ENCODE data around the gene PACS2.

PACS2 gene

DNA sequence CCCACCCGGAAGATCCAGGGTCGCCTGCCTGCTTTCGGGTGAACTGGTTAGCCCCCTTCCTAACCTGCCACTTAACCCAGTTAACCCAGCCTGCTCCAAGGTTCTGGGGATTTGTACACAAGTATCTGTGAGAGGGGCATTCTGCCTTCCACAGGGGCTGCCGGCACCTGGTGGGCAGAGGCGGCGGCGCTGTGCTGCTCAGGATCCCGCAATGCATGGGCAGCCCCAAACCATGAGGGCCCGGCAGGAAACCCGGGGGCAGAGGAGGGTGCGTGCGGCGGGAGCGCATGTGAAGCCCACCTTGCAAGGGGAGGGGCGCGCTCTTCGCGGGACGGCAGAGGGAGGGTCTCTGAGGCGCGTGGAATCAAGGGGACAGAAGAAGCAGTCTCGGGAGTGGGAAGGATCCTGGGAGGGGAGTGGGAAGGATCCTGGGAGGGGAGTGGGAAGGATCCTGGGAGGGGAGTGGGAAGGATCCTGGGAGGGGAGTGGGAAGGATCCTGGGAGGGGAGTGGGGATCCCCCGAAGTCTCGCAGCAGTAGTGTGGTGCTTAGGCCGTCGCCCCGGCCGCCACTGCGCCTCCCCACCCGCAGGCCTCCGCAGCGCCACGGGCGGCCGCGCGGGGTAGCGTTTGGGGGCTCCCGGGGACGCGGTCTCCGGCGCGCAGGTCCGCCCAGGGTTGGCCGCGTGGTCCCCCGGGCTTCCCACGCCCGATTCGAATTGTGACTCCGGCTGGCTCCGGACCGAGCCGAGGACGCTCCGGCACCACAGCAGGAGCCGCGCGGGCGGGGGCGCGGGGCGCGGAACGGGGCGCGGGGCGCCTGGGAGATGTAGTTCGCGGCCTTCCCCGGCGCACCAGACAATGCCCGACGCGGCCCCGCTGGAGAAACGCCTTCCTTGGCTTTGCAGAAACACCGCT is 100.2 kb downstream of the PACS2 start:
- peak; percentile 33 for FAIRE-seq
- DNase-seq (ENCODE audit: extremely low spot score, insufficient read length, low read depth) = no peak

DNA sequence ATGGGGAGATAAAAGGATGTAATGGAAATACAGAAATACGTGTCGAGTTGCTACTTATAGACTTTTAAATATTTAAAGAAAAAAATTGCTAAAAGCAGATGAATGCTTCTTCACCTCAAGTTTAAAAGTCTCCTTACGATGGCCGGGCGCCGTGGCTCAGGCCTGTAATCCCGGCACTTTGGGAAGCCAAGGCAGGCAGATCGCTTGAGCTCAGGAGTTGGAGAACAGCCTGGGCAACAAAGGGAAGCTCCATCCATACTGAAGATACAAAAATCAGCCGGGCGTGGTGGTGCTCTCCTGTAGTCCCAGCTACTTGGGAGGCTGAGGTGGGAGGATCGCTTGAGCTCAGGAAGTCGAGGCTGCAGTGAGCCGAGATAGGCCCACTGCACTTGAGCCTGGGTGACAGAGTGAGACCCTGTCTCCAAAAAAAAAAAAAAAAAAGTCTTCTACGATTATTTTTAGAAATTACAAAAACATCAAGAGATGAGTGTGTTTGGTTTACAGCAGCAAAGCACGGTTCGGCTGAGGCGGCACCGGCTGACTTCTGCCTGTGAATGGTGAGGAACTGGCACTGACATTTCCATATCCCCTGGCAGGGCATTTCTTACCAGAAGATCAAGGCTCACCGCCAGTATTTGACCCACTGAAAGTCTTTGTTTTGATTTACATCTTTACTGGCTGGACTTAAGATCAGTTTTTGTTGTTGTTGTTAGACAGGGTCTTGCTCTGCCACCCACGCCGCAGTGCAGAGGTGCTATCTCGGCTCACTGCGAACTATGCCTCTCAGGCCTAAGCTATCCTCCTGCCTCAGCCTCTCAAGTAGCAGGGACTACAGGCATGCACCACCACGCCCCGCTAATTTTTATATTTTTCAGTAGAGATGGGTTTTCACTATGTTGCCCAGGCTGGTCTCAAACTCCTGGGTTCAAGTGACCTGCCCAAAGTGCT is 101.2 kb downstream of the PACS2 start:
- DNase-seq (ENCODE audit: extremely low spot score, insufficient read length, low read depth) (no peak), FAIRE-seq (no peak)

DNA sequence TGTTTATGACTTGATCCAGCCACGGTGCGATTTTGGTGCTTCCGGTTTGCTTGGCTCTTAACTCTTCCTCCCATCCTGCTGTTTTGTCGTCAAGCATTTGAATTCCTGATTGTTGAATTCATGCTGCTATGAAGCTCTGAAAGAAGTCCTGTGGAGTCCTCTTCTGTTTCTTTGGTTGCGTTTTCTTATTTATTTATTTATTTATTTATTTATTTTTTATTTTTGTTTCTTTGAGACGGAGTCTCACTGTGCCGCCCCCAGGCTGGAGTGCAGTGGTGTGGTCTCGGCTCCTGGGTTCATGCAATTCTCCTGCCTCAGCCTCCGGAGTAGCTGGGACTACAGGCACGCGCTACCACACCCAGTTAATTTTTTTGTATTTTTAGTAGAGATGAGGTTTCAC is 102.1 kb downstream of the PACS2 start:
- no peak for FAIRE-seq
- no peak for DNase-seq (ENCODE audit: extremely low spot score, insufficient read length, low read depth)

DNA sequence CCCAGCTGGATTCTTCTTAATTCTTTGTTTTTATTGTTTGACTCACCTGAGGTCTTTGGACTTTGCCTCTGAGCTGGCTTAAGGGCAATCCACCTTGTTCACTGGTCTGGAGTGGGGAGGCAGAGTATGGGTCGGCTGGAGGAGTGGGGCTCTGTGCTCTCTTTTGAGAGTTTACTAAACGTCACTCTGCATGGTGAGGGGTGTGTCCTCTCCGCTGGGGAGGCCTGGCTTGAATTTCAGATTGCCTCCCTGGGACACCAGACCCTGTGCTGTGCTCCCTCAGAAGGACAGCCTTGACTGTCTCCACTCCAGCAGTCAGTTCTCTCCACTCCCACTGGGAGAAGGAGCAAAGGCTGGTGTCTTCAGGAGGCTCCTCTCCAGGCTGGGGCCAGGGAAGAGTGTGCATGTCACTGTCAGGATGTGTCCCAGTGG is 103.2 kb downstream of the PACS2 start:
- DNase-seq (ENCODE audit: extremely low spot score, insufficient read length, low read depth) (no peak), FAIRE-seq (no peak)

DNA sequence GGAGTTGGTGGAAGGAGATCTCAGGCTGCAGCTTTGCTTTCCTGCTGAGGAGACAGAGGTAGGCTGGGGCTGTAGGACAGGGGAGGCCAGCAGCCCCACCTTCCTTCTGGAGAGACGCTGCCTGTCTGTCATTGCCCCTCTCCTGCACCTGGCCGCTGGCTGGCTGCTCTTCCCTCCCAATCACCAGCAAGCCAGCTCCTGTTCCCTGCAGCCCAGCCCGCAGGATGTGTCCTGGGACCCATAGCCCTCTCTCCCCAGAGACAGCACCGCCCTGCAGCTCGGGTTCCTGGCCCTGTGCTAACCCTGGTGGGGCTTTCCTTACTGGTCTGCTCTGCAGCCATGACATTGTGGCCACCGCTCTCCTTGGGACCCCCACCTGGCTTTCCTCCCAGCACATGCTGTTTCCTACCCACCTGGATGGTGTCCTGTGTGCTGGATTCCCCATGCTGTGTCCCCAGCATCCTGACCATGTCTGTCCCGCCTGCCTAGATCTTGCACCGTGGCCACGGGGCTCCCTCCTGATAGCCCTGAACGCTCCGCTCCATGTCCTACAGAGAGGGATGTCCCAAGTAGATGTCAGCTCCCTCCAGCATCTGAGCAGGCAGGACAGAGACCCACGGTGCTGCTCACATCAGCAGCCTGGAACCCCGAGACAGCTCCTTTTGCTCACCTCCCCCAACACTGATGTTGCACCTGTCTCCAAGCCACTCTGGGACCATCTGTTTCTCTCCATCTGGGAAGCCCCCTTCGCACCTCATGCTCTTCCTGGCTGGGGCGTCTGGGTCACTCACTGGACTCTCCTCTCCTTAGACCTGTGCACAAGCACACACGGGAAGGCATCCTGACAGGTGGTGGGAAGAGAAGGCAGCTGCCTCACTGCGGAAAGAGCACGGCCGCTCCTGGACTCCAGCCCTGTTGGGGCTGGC is 104.0 kb downstream of the PACS2 start:
- FAIRE-seq = no peak

DNA sequence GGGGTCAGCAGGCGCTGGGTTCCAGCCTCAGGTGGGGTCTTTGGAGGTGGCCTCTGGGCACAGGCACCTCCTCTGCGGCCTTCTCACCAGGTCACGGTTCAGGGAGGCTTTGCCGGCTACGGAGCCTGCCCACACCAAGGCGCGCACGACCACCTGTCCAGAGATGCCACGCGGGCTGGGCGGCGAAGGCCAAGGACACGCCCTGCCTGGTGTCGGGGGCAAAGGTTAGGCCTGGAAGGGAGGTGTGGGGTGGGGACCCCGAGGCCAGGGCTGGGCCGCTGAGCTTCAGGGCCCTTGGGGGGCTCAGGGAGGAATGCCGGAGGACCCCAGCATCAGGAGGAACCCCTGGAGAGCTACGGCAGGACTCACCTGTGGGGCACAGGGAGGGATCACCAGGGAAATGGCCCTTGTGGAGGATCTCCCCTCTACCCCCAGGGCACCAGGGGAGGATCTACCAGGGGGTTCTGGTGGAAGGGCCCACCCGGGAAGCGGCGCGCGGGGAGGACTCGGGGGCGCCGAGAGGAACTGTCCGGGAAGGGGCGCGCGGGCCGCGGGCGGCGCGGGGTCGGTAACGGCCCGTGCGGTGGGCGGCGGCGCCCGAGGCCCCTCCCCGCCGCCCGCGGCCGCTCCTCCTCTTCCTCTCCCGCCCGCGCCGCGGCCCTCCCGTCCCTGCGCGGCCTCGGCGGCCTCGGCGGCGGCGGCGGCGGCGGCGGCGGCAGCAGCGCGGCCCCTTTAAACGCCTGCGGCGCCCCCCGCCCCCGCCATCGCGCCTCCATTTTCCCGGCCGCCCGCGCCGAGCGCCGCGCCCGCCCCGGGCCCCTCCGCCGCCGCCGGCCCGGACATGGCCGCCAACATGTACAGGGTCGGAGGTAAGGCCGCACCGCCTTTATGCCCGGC is 104.9 kb downstream of the PACS2 start, which contains the start of gene MTA1:
Gene MTA1, plus strand, starts transcription at position 633 of the 897 bp plus-strand sequence. Its CDS starts 209 bp downstream, at position 842.
- FAIRE-seq (no peak), DNase-seq (ENCODE audit: extremely low spot score, insufficient read length, low read depth) (peak; percentile 73)

More for the DNA sequence above, 104.0 kb downstream of the PACS2 start:
- no peak for DNase-seq (ENCODE audit: extremely low spot score, insufficient read length, low read depth)

DNA sequence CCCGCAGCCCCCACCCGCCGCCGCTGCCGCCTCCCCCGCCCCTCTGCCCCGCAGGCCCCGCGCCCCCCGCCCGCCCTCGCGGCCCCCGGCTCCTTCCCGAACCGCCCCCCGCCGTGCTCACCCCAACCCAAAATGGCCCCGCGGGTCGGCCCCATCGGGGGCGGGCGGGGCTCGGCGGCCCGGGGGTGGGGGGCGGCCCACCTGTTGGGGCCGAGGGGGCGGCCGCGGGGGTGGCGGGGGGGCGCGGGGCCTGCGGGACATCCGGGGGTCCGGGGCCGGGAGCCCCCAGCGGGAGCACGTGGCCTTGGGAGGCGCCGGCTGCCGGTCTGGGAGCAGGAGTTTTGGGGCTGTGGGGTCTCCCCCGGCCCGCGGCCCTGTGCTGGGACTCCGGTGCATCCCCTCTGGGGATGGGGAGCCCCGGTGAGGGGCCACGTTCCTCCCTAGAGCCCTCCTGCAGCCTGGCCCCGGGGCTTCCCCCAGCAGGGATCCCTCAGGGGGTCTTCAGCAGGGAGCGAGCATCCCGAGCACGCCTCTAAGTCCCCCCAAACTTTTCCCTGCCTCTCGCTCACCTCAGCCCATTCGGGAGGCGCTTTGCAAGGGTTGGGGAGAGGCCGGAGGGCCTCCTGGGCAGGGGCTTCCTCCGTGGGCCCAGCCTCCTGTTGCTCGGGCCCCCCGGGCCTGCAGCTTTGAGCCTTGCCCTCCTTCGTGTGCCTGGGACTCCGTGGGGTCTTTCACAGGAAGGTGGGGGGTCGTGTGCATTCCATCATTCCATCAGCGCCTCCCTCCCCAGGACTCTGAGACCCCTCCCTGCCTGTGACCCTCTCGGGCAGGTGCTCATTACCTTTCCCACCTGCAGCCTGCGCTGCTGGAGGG is 105.8 kb downstream of the PACS2 start:
- FAIRE-seq (peak; percentile 18), DNase-seq (ENCODE audit: extremely low spot score, insufficient read length, low read depth) (no peak)

DNA sequence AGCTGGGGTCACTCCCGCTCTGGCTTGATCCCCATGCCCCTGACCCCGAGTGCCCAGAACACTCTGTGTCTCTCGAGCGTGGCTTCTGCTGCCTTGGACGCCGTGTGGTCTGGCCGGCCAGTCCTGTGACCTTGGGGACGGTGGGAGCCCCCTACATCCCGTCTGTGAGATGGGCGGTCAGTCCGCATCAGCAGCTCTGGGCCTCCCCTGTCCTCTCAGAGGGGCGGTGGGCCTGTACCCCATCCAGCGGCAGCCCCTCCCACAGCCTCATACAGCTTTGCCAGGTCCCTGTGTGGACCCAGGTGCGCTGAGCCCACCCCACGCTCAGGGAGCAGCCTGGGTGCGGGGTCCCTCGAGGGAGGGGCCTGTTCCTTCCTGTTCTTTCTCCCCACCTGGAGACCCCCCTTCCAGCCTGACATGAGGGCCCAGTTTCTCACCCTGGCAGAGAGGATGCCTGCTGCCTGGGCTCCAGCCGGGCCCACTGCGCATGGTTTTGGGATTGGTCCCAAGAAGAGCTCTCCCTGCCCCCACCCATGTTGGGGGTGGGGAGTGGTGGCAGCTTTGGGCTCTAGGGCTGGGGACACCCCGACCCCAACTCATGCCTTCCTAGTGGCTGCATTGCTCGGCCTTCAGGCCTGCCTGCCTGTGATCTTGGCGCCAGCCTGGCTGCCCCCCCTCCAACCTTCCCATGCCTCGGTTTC is 106.6 kb downstream of the PACS2 start:
- FAIRE-seq = no peak

DNA sequence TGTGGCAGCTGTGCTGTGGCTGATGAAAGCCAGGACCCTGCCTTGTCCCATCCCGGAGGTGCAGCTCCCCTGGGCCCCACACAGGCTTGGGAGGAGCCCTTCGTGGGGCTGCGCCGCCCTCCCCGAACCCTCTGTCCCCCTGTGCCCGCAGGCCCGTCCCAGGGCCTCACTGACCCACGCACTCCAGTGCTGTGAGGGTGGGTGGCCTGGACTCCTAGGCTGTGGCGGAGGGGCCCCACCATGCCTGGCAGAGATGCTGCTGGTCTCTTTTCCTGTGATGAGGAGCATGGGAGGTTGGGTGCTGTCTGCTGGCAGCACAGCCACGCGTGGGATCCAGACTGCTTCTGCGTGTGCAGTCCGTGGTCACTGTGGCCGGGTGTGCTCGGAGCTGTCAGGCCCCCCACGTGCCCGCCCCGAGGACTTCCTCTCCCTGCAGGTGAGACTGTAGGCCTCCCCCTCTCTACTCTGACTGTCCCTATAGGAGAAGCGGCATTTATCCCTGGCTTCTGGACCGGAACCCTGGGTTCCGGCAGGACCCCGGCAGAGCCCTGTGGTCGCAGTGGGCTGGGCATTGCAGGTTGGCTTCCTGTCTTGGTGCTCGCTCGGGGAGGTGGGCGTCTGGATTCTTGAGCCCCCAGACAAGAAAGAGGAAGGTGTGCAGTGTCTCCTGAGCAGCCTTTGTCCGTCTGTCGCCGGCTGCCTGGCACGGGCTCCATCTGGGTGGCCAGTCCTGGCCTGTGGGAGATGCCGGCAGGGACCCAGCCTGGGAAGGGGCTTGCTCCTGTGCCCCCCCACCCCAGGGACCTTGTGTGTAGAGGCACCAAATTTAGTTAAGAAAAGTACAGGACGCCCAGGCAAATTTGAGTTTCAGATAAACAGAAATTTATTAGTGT is 107.4 kb downstream of the PACS2 start:
- no peak for FAIRE-seq
- no peak for DNase-seq (ENCODE audit: extremely low spot score, insufficient read length, low read depth)

More for the DNA sequence above, 106.6 kb downstream of the PACS2 start:
- no peak for DNase-seq (ENCODE audit: extremely low spot score, insufficient read length, low read depth)

DNA sequence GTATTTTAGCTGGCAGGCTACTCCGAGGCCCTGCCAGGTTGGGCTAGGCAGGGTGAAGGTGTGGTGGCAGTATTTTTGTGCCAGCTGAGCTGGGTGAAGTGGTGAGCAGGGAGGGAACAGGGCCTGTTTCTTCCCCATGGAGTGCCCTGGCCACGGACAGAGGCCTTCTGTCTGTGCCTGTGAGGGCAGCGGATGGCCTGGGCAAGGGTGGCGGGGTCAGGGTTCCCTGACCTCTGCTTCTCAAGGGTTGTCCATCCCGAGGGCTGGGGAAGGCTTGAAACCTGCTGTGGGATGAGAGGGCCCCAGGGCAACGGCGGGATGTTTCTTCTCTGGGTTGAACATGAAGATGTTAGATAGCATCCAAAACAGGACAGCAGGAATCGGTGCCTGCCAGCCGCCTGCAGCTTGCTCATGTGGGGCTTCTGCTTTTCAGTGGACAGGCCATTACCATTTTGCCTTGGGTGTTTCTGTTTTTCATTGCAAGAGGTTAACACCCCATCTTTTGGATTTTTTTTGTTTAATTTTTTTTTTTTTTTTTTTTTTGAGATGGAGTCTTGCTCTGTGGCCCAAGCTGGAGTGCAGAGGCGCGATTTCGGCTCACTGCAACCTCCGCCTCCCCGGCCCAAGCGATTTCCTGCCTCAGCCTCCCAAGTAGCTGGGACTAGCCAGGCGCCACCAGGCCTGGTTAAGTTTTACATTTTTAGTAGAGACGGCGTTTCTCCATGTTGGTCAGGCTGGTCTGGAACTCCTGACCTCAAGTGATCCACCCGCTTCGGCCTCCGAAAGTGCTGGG is 108.3 kb downstream of the PACS2 start:
- no peak for DNase-seq (ENCODE audit: extremely low spot score, insufficient read length, low read depth)
- no peak for FAIRE-seq

DNA sequence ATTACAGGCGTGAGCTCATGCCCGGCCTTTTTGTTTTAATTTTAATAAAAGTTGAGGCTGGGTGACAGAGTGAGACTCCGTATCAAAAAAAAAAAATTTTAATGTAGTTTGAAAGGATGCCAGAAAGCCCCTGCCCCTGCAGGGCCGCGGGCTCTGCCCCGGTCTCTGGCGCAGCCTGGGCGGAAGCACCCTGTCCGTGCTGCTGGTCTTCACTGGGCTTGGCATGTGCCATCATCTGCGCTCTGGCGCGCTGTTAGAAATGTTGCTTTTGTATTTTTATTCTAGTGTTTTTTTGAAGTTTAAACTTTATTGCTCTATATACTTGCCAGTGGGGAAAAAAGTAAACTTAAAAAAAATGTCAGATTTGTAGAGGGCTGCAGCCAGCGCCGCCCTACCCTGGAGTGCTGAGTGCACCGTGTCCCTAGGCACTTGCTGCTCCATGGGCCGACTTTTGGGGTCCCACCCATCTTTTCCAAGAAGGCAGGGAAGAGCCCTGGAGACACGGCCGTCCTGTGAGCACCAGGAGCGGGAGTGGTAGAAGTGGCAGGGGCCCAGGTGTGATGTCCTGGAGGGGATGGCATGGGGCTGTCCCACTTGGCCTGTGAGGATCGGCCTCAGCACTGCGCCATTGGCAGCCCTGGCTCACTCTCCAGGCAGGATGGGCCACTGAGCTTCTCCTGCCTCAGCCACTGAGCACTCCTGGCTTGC is 109.1 kb downstream of the PACS2 start:
- DNase-seq (ENCODE audit: extremely low spot score, insufficient read length, low read depth) = no peak
- FAIRE-seq = no peak

DNA sequence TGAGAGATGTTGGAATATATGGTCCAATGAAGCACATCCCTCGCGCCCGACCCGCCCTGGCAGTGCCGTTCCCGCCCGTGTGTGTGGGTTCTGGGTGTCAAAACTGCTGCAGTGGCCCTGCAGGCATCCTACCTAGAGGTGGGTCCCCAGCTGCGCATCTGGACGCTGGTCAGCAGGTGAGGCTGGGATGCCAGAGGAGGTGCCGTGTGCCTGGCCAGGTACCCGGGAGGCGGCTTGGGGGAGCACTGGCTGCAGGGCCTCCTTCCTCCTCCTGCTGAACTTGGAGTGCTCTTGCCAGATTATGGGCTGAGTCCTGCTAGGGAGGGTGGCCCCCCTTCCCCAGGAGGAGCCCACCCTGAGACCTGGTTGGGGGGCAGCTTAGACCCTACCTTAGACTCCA is 110.3 kb downstream of the PACS2 start:
- DNase-seq (ENCODE audit: extremely low spot score, insufficient read length, low read depth) (no peak), FAIRE-seq (no peak)

DNA sequence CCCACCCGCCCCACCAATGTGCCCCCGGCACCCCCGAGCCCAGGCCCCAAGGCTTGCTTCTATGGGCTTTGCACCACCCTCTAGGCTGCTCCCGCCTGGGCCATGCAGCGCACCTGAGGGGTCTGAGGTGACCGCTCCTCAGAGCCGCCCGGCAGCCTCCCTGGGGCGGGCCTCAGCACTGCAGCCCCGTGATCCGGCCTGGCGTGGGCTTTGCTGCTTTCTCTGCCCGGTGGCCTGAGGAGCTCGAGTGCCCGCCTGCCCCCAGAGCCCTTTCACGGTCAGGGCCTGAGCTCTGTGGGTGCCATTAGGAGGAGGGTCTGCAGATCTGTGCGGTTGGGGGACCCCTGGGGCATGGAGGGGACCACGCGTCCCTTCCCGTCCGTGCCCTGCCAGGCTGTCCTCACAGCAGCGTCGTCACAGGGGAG is 111.3 kb downstream of the PACS2 start:
- FAIRE-seq (no peak), DNase-seq (ENCODE audit: extremely low spot score, insufficient read length, low read depth) (no peak)

DNA sequence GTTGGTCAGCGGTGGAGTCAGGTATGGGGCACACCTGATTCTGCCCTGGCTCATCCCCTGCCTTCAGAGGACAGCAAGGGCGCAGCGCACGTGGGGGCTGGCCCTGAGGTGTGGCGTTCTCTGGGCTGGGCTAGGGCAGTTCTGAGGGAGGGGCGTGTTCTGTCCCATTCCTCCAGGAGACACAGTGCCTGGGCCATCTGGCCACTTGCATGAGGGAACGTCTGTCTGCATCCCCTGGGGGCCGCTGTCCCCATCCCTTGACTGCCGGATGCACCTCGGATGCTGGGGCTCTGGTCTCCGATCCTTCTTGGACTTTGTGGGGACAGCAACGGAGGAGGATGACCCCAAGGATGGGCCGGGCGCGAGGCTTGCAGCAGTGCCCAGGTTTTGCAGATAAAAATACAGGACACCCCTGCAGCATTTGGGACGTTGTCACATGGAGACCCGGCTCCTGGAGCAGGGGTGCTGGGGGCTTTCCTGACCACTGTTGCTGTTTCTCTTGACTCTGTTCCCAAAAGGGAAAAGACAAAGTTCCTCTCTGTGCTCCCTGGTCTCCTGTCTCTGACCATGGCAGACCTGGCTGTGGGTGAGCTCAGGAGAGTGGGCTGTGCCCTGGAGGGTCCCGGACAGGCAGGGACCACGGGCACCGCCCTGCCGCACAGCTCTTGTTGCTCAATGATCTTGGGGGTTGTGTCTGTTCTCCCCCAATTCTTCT is 112.0 kb downstream of the PACS2 start:
- no peak for DNase-seq (ENCODE audit: extremely low spot score, insufficient read length, low read depth)
- FAIRE-seq = no peak

All from GM18507 (cell line).